ENCODE measurements around the gene PTPRN2. TPM values are rescaled to one million over a fixed set of nuclear protein-coding genes. Genes with fewer than 3 reads are reported as not detected.

PTPRN2 gene
- total and polyA plus RNA-seq, 9 of the 15 experiments (the other 6 are each of a cell fraction or from before 2014, with no cell fraction given), result not detected

GRCh38 chr7:157558061-157558460 lies 1029.6 kb downstream of the PTPRN2 start:
- under 1% methylated on average over 17 of the region's 17 CpGs for WGBS (ENCODE audit: insufficient coverage, low coverage, missing lambda C conversion rate)
- H3K4me1 ChIP-seq (replicated peaks in 1 of 2; ENCODE audit: control insufficient read depth in 2 of 2, insufficient read depth in 2 of 2, low read length in 2 of 2), result peaks cover 0 to 8% of the 10 kb centered on the region in 2 experiments; a peak in 1 of 5 replicates
- TF ChIP-seq ZNF445 (CRISPR knock-in tag; IDR thresholded peaks at IDR 0.05; ENCODE audit: low read depth) (no peak), TAL1 (IDR thresholded peaks at IDR 0.05) (no peak), HDAC6 (IDR thresholded peaks at IDR 0.05; ENCODE audit: low read depth, low read length) (no peak), RBFOX2 (IDR thresholded peaks at IDR 0.05; ENCODE audit: low read depth, low read length) (no peak), USF1 (CRISPR knock-in tag; IDR thresholded peaks at IDR 0.05) (peak; percentile 18; the same call in 1 of the 2 replicates), ERF (CRISPR knock-in tag; IDR thresholded peaks at IDR 0.05) (no peak)
- no peak for DNase-seq (ENCODE audit: extremely low read depth in 1 of 4, low spot score in 3 of 4)
- intact Hi-C loops (cut with micrococcal nuclease), result no loop called here
- H3K36me3 ChIP-seq (ENCODE audit: control insufficient read depth, insufficient read depth, low read length), result no peaks in the 10 kb centered on the region
- CTCF ChIA-PET (ENCODE audit: low intra/inter-chr PET ratio), result no interaction called here
- peaks cover 15% of the 10 kb centered on the region for H3K9me3 ChIP-seq (replicated peaks; ENCODE audit: control insufficient read depth, insufficient read depth, low read depth, low read length)
- POLR2A ChIA-PET, result no interaction called here
- H3K27me3 ChIP-seq (ENCODE audit: control insufficient read depth in 2 of 2, insufficient read depth in 2 of 2, low read length in 2 of 2), result peaks cover 10 to 47% of the 10 kb centered on the region in 2 experiments; a peak in 4 of 5 replicates
- FAIRE-seq, result no peak
- no peak overlapping the region for H2AFZ ChIP-seq (ENCODE audit: low read depth, low read length)
- peaks cover 13% of the 10 kb centered on the region; the same call in 1 of the 2 replicates for H4K20me1 ChIP-seq (replicated peaks; ENCODE audit: control insufficient read depth, insufficient read depth, low read length)
- no peak for ATAC-seq
- no peak overlapping the region for H3K9ac ChIP-seq (ENCODE audit: insufficient read depth in 1 of 2, low read depth in 2 of 2, low read length in 2 of 2)
- H3K79me2 ChIP-seq (ENCODE audit: control insufficient read depth, insufficient read depth, low read length), result no peaks in the 10 kb centered on the region
- no peak overlapping the region for H3K4me3 ChIP-seq
- in situ Hi-C loops (cut with MboI), result no loop called here
- H3K9me1 ChIP-seq (ENCODE audit: control insufficient read depth, insufficient read depth, low read length), result no peaks in the 10 kb centered on the region
- no peak overlapping the region for H3K27ac ChIP-seq (ENCODE audit: extremely low read depth, low read depth, low read length)
- H3K4me2 ChIP-seq (ENCODE audit: insufficient read depth, low read length), result no peak overlapping the region
- no TSS peak for BruUV-seq (replicated peaks)
